ENCODE data around the gene PRKCA.

The PRKCA gene

DNA sequence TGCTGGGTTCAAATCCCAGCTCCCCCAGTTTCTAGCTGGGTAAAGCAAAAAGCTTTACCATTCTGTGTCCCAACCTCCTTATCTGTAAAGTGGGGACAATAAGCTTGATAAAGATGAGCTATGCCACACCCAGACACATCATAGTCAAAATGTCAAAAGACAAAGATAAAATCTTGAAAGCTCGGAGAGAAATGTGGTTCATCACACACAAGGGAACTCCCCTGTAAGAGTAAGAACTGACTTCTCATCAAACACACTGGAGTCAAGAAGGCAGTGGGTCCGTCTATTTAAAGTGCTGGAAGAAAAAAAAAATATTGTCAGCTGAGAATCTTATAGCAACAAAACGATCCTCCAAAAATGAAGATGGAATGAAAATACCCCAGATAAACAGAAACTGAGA is 557.8 kb downstream of the PRKCA start:
- DNase-seq, result no peak
